Umbilical cord (tissue), 2 donors: ENCODE results near the gene C10orf90. TPM values are rescaled to one million over a fixed set of nuclear protein-coding genes. Genes with fewer than 3 reads are reported as not detected.
"Not testable (repeated sequence)": the region's sequence is repeated elsewhere in the genome, so short reads cannot be mapped to it uniquely, and the experiment has no call there.

Experiments
- DNase-seq: peaks from one replicate; pipeline ENCODE4 v3.0.0-alpha.2; 2015; ENCODE audit warnings: low spot score
- total RNA-seq: library from RNA; depleted of rRNA; stranded (reverse); fragments of >200 nt; gene quantifications from one replicate; pipeline ENCODE4 v1.2.3, GENCODE V29; 2014; ENCODE audit warnings: low replicate concordance; ENCODE audit not compliant: insufficient read depth

Gene C10orf90
- total RNA-seq, 1 donor from 2014 or later, result 3.6 TPM

GRCh38 chr10:126585249-126586017 is 85.1 kb downstream of the C10orf90 start:
- no peak for DNase-seq

- DNase-seq, result no peak
Measured at GRCh38 chr10:126584836-126585235, 85.7 kb downstream of the C10orf90 start.

DNA sequence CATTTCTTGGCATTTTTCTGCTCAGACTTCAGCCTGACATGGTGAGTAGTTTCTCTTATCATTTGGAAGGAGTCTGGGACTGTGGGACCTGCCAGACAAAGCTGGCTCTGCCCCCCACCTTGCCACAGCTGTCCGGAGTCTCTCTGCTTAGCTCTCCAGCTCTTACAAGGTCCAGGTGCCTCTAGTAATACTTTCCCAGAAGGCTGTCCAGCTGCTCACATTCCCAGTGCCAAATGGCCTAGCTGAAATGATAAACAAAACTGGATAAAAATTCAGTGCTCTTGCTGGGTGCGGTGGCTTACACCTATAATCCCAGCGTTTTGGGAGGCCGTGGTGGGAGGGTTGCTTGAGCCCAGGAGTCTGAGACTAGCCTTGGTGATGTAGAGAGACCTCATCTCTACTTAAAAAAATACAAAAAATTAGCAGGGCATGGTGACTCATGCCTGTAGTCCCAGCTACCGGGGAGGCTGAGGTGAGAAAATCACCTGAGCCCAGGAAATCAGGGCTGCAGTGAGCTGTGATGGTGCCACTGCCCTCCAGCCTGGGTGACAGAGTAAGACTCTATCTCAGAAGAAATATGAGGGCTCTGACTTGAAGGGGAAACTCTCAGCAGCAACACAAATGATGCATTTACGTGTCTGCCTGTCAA is 86.8 kb downstream of the C10orf90 start:
- DNase-seq, result no peak

DNA sequence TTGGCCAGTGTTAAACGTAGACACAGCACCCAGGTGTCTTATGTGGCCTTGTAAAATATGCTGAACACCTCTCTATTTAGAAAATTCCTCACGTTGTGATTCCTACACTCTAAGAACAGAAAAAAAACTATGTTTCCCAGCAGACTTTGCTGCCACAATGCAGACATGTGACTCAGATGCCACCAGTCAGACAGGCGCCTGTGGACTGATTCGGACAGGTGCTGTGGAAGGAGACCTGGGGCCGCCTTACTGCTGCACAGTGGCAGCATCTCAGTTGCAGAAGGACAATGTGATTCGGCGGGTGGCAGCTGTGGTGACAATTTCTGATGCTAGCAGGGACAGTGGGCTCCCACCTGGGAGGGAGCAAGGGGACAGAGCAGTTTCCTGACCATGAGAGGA is 88.8 kb downstream of the C10orf90 start:
- no peak for DNase-seq

GRCh38 chr10:126580873-126581647 is 89.4 kb downstream of the C10orf90 start:
- no peak for DNase-seq

- DNase-seq, result no peak
Measured at GRCh38 chr10:126576336-126576735, 94.2 kb downstream of the C10orf90 start.

DNA sequence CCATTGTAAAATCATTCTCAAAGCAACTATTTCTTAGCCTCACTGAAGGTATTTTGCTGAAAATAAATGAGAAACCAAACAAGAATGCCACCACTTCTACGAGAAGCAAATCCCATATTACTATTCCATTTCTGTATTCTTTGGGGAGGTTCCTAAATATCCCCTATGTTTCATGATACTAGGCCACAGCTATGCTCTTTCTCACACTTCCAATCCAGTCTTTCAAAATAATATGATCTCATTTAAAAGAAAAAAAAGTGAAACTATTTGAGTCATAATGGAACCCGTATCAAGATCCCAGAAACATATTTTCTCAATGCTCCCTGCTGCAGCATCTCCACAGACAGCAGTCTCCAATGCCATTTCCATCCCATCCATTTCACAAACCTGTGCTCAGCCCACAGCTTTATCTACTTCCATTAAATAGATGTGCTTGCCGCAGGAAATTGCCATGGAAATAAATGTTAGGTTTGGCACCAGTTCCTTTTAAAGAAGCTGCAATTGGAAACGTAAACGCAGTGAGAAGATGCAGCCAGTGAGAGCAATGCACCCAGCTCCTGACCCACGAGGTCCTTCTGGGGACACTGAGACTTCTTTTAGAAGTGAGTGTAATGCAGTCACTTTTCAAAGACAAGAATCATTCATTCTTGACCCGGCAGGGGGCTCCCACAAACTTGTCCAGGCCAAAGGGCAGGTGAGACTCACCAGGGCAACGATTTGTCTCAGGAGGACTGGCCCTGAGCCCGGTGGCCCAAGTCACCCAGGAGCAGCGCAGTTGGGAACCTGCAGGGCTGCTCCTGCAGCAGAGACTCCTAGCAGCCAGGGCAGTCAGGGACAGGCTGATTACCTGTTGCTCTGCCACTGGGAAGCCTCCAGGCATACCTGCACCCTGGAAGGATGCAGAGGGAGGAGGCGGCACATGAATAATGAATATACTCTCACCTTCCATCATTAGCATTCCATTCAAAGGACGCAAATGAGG is 99.6 kb downstream of the C10orf90 start:
- no peak for DNase-seq

- DNase-seq, result no peak
Measured at GRCh38 chr10:126570245-126570570, 100.3 kb downstream of the C10orf90 start.

DNA sequence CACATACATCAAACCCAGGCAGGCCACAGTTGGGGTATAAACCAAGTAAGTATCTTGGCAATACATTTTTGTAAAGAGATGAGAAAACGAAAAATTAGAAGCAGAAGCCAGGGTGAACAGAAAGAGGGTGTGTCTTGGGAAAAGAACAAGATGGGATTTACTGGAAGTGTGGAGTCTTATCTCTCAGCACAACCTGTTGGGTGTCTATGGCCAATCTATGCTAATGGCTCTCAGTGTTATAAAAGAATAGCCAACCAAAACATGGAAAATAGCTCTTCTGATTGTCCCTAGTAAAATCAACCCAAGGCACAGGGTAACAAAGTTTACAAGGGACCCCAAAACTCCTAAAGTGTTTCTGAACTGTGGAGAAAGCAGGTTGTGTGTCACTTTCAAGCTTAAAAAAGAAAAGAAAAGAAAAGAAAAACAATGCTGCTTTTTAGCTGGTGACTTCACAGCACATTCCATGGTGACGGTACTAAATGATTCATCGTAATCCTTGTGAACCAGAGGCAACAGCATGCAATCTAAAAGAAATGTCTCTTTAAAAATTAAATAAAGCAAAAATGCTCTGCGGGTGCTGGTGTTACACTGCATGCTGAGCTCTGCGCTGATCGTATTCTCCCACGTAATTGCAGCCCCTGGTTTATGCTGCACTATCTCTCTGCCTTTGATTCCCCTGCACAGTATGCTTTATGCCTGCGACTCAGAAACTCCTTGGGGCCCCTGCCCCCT is 100.8 kb downstream of the C10orf90 start:
- DNase-seq, result peak; percentile 50

GRCh38 chr10:126568809-126569385 is 101.6 kb downstream of the C10orf90 start:
- no peak for DNase-seq

DNA sequence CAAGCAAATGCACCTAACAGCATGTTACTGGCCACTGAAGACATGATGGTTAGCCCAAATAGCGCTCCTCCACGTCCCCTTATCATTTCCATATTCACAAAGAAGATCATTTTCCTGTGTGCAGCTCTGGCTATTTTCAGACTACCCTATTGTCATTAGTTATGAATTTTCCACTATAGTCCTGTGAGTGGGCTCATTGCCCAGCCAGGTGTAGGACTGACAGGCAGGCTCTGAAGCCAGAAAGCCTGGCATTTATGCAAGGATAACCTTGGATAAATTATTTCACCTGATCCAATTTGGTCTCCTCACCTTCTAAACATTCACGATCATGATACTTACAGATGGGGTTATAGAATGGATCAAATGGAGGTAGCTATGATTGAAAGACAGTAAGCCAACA is 104.6 kb downstream of the C10orf90 start:
- DNase-seq, result no peak

DNA sequence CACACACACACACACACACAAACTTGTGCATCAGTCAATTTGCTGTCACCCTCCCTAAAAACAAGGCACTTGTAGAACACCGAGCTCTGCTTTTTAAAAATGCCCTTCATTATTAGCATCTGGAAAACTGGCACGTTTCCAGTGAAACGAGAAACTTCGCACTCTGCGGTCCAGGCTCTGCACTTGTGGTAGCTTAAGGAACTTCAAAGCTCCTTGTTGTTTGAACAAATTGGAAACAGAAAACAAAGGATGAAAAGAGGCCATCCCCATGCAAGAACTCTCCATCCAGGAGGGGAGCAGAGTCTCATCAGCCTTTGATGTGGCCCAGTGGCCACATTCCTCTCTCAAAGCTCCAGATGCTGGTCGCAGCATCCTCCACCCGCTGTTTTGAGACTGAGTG is 105.1 kb downstream of the C10orf90 start:
- DNase-seq, result no peak

DNA sequence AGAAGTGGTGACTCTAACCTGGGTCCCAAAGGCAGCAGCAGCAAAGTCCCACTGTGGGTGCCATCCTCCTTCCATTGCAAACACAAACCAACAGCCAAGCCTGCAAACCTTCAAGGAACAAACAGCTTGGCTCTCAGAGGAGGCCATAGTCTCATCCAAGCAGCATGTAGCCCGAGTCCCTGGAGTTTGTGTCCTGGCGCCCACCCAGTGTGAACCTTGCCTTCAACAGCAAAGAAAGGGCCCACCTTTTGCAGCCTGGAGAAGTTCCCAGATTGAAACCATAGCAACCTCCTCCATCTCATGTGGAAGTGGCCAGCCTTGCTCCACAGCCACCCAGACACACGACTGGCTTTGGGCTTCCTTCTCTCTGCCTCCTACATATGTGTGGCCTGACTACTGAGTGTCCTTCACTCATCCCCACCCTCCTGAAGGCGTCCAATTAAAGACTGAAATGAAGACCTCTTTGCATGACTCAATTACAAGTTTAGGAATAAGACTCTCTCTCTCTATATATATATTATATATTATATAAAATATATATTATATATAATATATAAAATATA is 106.1 kb downstream of the C10orf90 start:
- no peak for DNase-seq

DNA sequence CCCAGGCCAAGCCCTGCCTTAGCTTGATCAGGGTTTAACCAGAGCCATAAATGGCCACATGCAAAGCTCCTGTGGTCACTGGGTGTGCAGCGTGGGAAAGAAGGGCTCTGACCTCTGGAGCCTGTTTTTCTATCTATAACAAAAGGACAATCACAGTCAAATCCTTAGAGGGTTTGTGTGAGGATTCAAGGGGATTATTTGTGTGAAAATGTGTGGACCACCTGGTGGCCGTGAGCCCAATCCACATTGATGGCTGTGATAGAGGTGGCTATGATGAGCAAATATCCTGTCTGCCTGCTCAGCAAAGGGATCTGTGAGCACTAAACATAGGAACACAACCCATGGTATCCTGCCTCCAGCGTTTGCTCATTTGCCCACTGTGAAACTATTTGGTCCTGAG is 107.1 kb downstream of the C10orf90 start:
- DNase-seq, result no peak

- DNase-seq, result no peak
Measured at GRCh38 chr10:126561921-126562680, 108.4 kb downstream of the C10orf90 start.

GRCh38 chr10:126561294-126561920 is 109.1 kb downstream of the C10orf90 start:
- DNase-seq, result no peak

GRCh38 chr10:126558881-126559280 is 111.6 kb downstream of the C10orf90 start:
- no peak for DNase-seq

GRCh38 chr10:126551202-126551601 is 119.3 kb downstream of the C10orf90 start:
- DNase-seq, result no peak

GRCh38 chr10:126550586-126550985 is 119.9 kb downstream of the C10orf90 start:
- not testable (repeated sequence) for DNase-seq
